ENCODE measurements around the gene TRIP6. TPM values are rescaled to one million over a fixed set of nuclear protein-coding genes. Genes with fewer than 3 reads are reported as not detected.
A peak's percentile ranks its signal among the peaks of the same experiment; 100 is the strongest.

Gene TRIP6
- total RNA-seq, 1 experiment from 2014 or later: 234 TPM

GRCh38 chr7:100865372-100865911 is 1.7 kb upstream of the TRIP6 start:
- DNase-seq (ENCODE audit: low read depth): no peak
- in situ Hi-C loops (cut with HindIII; ENCODE audit: low pct_unique_long_range_greater_than_20kb, low sequenced_read_pairs): no loop called here

GRCh38 chr7:100865938-100866728 is 1.1 kb upstream of the TRIP6 start:
- in situ Hi-C loops (cut with HindIII; ENCODE audit: low pct_unique_long_range_greater_than_20kb, low sequenced_read_pairs): no loop called here
- peak; percentile 26 for DNase-seq (ENCODE audit: low read depth)

GRCh38 chr7:100866729-100867039 is 503 bp upstream of the TRIP6 start:
- in situ Hi-C loops (cut with HindIII; ENCODE audit: low pct_unique_long_range_greater_than_20kb, low sequenced_read_pairs): no loop called here
- DNase-seq (ENCODE audit: low read depth): no peak

- DNase-seq (ENCODE audit: low read depth): no peak
- in situ Hi-C loops (cut with HindIII; ENCODE audit: low pct_unique_long_range_greater_than_20kb, low sequenced_read_pairs): no loop called here
Observed at GRCh38 chr7:100867776-100868485, 744 bp downstream of the TRIP6 start.

GRCh38 chr7:100873599-100874299 is 6.6 kb downstream of the TRIP6 start:
- DNase-seq (ENCODE audit: low read depth): no peak
- in situ Hi-C loops (cut with HindIII; ENCODE audit: low pct_unique_long_range_greater_than_20kb, low sequenced_read_pairs): no loop called here

GRCh38 chr7:100874300-100874576 is 7.1 kb downstream of the TRIP6 start:
- in situ Hi-C loops (cut with HindIII; ENCODE audit: low pct_unique_long_range_greater_than_20kb, low sequenced_read_pairs): no loop called here
- DNase-seq (ENCODE audit: low read depth): no peak

GRCh38 chr7:100874577-100875355 is 7.6 kb downstream of the TRIP6 start, which contains the start of gene SRRT:
TSS of gene SRRT (plus strand) at chr7:100875103. CDS start at chr7:100875591, 488 bp downstream.
- in situ Hi-C loops (cut with HindIII; ENCODE audit: low pct_unique_long_range_greater_than_20kb, low sequenced_read_pairs): no loop called here
- DNase-seq (ENCODE audit: low read depth): peak; percentile 95

- no peak for DNase-seq (ENCODE audit: low read depth)
- in situ Hi-C loops (cut with HindIII; ENCODE audit: low pct_unique_long_range_greater_than_20kb, low sequenced_read_pairs): no loop called here
Observed at GRCh38 chr7:100875356-100875751, 8.2 kb downstream of the TRIP6 start.

GRCh38 chr7:100878013-100878412 is 10.8 kb downstream of the TRIP6 start:
- DNase-seq (ENCODE audit: low read depth): no peak
- in situ Hi-C loops (cut with HindIII; ENCODE audit: low pct_unique_long_range_greater_than_20kb, low sequenced_read_pairs): no loop called here

- in situ Hi-C loops (cut with HindIII; ENCODE audit: low pct_unique_long_range_greater_than_20kb, low sequenced_read_pairs): no loop called here
- DNase-seq (ENCODE audit: low read depth): no peak
Observed at GRCh38 chr7:100878685-100879084, 11.5 kb downstream of the TRIP6 start.

- no peak for DNase-seq (ENCODE audit: low read depth)
- in situ Hi-C loops (cut with HindIII; ENCODE audit: low pct_unique_long_range_greater_than_20kb, low sequenced_read_pairs): no loop called here
Observed at GRCh38 chr7:100879685-100880261, 12.6 kb downstream of the TRIP6 start.

- in situ Hi-C loops (cut with HindIII; ENCODE audit: low pct_unique_long_range_greater_than_20kb, low sequenced_read_pairs): no loop called here
- DNase-seq (ENCODE audit: low read depth): no peak
Observed at GRCh38 chr7:100880645-100881044, 13.5 kb downstream of the TRIP6 start.

- DNase-seq (ENCODE audit: low read depth): no peak
- in situ Hi-C loops (cut with HindIII; ENCODE audit: low pct_unique_long_range_greater_than_20kb, low sequenced_read_pairs): no loop called here
Observed at GRCh38 chr7:100881136-100881535, 13.9 kb downstream of the TRIP6 start.

GRCh38 chr7:100882201-100882600 is 15.0 kb downstream of the TRIP6 start:
- in situ Hi-C loops (cut with HindIII; ENCODE audit: low pct_unique_long_range_greater_than_20kb, low sequenced_read_pairs): no loop called here

GRCh38 chr7:100882785-100883526 is 15.8 kb downstream of the TRIP6 start:
- DNase-seq (ENCODE audit: low read depth): no peak
- in situ Hi-C loops (cut with HindIII; ENCODE audit: low pct_unique_long_range_greater_than_20kb, low sequenced_read_pairs): no loop called here

More at GRCh38 chr7:100882201-100882600, 15.0 kb downstream of the TRIP6 start:
- DNase-seq (ENCODE audit: low read depth): no peak

- in situ Hi-C loops (cut with HindIII; ENCODE audit: low pct_unique_long_range_greater_than_20kb, low sequenced_read_pairs): no loop called here
- no peak for DNase-seq (ENCODE audit: low read depth)
Observed at GRCh38 chr7:100884736-100885439, 17.7 kb downstream of the TRIP6 start.

All from Caki2 (cell line).